Stimulated activated CD8-positive, alpha-beta memory T cell treated with anti-CD3 and anti-CD28 coated beads, Interleukin-15, amount 100 ng/mL, for 1 hour (primary cell): ENCODE results near the gene KCNQ1.

Experiments used
- DNase-seq: peaks from one replicate; pipeline ENCODE4 v3.0.0-alpha.2; 2020; ENCODE audit warnings: low read depth

KCNQ1 gene

GRCh38 chr11:2796508-2797113 is 351.8 kb downstream of the KCNQ1 start:
- no peak for DNase-seq

GRCh38 chr11:2797121-2797711 is 352.4 kb downstream of the KCNQ1 start:
- DNase-seq: no peak

- DNase-seq: no peak
Observed at GRCh38 chr11:2797741-2798361, 353.0 kb downstream of the KCNQ1 start.

DNA sequence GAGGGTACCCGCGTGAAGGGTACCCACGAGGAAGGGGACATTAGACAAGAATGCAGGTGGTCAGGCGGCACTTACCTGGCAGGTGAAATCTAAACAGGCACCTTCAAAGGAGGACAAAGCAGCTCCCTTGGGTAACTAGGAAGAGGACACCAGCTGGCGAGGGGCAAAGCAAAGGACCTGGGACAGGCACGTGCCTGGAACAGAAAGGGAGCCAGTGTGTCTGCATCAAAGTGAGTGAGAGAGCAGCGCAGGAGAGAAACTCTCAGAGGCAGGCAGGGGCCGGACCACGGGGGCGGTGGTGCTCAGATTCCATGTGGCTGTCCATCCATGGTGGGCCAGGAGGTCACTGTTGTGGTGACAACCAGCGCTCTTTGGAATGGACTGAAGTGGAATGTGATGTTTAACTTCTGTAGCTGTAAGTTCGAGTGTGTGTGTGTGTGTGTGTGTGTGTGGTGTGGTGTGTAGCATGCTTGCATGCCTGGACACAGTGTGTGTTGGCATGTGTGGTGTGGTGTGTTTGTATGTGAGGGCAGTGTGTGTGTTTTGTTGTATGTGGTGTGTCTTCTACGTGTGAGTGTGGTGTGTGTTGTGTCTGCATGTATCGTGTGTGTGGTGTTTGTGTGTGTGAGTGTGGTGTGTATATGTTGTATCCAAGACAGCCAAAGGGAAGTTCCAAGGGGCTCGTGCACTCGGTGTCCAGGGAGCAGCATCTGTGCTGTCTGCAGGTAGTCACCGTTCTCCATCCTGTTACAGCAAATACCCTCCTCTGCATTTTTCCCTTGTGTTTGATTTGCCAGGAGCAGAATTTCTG is 354.3 kb downstream of the KCNQ1 start:
- DNase-seq: no peak

GRCh38 chr11:2799881-2800654 is 355.3 kb downstream of the KCNQ1 start:
- DNase-seq: no peak

- no peak for DNase-seq
Observed at GRCh38 chr11:2800655-2801531, 356.1 kb downstream of the KCNQ1 start.

DNA sequence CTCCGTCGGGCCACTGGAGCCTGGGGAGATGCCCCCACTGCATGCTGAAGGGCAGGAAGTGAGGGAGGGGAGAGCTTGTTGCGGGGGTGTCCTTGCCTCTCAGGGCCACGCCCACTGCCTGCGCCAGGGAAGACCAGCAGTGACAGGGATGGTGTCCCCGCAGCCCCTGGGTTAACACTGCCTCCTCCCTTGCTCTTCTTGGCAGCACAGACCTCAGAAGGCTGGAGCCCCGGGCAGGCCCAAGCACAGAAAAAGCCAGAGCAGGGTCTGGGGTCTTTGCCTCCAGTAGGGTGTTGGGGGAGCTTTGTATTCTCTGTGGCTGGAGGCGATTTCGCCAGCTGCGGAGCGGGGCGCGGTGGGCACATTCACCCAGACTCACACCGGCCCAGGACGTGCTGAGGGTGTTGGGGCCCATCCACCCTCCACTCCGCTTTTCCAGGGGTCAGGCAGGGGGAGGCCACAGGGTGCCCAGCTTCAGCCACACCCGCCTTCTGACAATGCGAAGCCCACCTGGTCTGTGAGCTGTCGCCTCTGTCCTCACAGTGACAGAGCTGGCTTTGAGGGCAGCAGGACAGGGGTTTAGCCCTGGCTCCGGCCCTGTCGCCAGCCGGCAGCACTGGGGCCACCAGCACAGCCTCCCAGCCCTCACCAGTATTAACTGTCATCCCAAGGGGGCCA is 357.0 kb downstream of the KCNQ1 start:
- DNase-seq: no peak

GRCh38 chr11:2802389-2803185 is 357.8 kb downstream of the KCNQ1 start:
- DNase-seq: no peak

DNA sequence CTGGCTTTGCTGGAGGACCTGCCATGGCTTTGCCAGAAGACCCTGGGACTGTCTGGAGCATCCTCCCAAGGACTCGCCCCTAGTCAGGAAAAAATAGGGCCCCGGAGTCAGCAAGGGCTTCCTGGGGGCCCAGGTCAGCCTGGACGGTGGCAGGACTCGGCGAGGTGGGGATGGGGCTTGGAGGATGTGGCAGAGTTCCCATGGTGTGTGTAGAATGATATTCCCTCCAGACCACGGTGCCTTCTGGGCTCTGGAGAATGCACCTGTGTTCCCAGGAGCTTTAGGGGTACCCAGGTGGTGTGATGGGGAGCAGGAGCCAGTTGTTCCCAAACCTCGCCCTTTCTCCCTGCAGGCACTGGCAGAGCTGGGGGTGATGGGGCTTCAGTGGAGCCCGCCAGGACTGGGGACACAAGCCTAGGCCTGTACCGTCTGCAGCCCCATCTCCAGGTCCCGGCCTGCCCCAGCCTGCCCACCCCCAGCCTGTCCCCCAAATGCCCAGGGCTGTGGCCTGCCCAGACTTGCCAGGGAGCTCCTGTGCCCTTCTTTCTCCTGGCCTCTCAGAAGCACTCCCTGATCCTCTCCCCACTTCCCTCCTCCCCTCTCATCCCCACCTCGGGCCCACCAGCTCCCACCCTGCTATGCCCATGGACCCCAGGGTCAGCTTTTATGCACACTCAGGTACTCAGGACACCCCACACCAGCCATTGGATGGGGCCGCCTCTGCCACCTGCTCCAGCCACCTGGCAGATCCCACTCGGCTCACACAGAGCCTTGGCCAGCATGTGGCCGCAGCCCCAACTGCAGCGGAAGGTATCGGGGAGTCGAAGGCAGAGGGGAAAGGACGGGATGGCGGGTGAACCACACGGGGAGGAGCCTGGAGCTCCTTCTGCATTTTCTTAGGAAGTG is 358.6 kb downstream of the KCNQ1 start:
- no peak for DNase-seq

GRCh38 chr11:2804189-2804588 is 359.4 kb downstream of the KCNQ1 start:
- no peak for DNase-seq

GRCh38 chr11:2804701-2805387 is 360.0 kb downstream of the KCNQ1 start:
- DNase-seq: no peak

GRCh38 chr11:2805388-2806056 is 360.7 kb downstream of the KCNQ1 start:
- DNase-seq: no peak

- DNase-seq: no peak
Observed at GRCh38 chr11:2806351-2807024, 361.7 kb downstream of the KCNQ1 start.

DNA sequence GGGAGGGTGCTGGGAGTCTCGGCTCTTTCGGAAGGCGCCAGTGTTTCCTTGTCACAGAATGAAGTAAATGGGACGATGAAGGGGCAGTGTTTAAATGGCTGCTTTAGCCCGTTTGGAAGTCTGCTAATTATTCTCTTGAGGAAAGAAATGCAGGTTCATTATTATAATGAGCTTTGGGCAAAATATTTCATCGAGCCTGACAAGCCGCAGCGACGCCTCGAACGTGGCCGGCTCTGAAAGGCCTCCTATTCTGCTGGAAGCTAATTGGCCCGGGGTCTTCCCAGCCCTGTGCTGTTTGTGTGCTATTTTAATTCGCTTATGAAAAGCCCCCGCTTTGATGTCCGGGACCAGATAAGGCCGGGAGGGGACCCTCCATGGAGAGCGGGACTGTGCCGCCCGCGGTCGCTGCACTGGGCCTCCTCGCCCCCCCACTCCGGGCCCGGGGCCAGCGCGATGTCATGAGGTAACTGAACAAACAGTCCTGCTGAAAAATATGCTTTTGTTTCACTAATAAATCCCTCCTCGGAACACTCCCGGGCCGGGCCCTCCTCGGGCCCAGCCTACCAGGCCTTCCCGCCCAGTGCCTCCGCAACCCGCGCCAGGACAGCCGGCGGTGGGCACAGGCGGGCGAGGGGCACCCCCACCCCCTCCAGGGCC is 362.3 kb downstream of the KCNQ1 start:
- DNase-seq: no peak

GRCh38 chr11:2807801-2808241 is 363.0 kb downstream of the KCNQ1 start:
- DNase-seq: no peak
